ENCODE results near the gene POU2F2.
A peak's percentile ranks its signal among the peaks of the same experiment; 100 is the strongest.

The POU2F2 gene

GRCh38 chr19:42149447-42150202 is 17.4 kb upstream of the POU2F2 start:
- Mint-ChIP-seq H3K4me3 (no peak overlapping the region), H3K27me3 (no peaks in the 10 kb centered on the region), H3K9me3 (no peaks in the 10 kb centered on the region), H3K4me1 (ENCODE audit: low read depth) (peaks cover 15% of the 10 kb centered on the region), H3K27ac (no peak overlapping the region), H3K36me3 (ENCODE audit: low read depth) (no peaks in the 10 kb centered on the region)

DNA sequence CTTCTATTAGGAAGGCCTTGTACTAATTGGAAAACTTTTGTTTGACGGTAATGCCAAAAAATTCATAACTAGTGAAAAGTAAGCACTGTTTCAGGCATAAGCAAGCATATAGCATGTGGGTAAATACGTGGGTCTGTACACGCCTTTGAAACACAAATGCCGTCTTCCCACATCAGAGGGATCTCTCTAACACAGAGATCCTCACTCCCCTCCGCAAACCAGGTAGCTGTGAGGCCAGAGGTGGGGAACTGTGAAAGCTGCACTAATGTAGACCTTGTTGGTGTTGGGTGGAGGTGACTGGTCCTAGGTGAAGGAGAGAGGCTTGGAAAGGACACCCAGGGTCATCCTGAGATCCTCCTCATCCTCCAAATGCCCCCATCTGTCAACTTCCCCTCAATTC is 16.0 kb upstream of the POU2F2 start:
- Mint-ChIP-seq H3K4me1 (ENCODE audit: low read depth) (peaks cover 9% of the 10 kb centered on the region), H3K36me3 (ENCODE audit: low read depth) (no peaks in the 10 kb centered on the region), H3K9me3 (no peaks in the 10 kb centered on the region), H3K27ac (no peak overlapping the region), H3K27me3 (no peaks in the 10 kb centered on the region), H3K4me3 (no peak overlapping the region)

DNA sequence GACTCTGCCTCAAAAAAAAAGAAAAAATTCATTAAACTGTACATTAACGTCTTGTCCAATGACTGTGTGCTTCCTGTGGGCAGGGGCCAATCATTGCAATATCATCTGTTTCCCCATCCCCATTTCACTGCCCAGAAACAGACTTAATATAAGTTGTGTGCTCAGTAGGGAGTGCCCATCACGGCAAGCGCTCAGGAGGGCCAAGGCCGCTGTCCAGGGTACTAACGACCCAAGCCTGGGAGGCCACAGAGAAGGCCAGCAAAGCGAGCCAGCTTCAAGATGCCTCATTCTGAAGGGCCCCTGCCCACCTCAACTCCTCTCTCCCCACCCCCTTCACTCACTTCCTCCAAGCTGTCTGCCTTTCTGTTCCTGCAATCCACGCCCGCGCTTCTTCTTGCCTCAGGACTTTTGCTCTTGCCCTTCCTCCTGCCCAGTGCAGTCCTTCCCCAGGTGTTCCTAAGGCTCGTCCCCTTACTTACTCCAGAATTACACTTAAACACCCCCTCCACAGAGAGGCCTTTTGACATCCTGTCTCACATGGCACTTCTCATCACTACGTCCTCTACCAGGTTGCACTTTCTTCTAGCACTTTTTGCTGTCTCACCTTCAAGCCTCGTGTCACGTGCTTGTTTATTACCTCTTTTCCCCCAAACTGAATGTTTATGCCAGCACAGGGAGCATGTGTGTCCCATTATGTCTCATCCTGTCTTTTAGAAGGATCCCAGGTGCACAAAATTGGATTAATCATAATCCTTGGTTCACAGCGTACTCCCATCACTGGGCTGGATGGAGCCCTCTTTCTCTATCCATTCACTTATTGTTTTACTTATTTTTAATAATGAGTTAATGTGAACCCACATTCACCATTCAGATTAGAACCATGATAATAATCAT is 11.3 kb upstream of the POU2F2 start:
- Mint-ChIP-seq H3K9me3 (no peaks in the 10 kb centered on the region), H3K27me3 (no peaks in the 10 kb centered on the region), H3K36me3 (ENCODE audit: low read depth) (peaks cover 3% of the 10 kb centered on the region), H3K4me1 (ENCODE audit: low read depth) (peaks cover 6% of the 10 kb centered on the region), H3K27ac (no peak overlapping the region), H3K4me3 (no peak overlapping the region)

GRCh38 chr19:42140125-42140754 is 8.0 kb upstream of the POU2F2 start:
- Mint-ChIP-seq H3K4me1 (ENCODE audit: low read depth) (no peaks in the 10 kb centered on the region), H3K36me3 (ENCODE audit: low read depth) (peaks cover 12% of the 10 kb centered on the region), H3K4me3 (no peak overlapping the region), H3K9me3 (no peaks in the 10 kb centered on the region), H3K27me3 (no peaks in the 10 kb centered on the region), H3K27ac (no peak overlapping the region)

DNA sequence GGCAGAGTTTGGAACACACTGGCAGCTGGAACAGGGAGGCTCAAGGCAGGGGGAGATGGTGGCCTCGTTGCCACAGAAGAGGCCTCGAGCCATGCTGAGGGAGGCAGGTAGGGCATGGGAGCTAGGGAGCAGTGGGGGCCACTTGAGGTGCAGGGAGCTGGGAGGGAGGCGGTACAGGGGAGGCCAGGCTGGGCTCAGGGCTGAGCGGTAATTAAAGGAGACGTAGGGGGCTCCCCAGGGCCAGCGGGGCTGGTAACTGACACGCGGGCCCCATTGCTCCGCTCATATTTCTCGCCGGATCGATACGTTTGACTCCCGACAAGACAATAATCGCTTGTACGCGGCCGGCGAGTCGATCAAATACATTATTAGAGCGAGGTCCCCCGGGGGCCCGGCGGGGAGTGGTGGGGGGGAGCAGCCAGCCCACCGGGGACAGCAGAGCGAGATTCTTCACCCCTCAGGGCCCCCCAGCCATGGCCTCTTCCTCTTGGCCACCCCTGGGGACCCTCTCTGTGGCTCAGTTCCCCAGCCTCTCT is 2.4 kb upstream of the POU2F2 start:
- Mint-ChIP-seq H3K36me3 (ENCODE audit: low read depth) (peaks cover 12% of the 10 kb centered on the region), H3K9me3 (no peaks in the 10 kb centered on the region), H3K27ac (no peak overlapping the region), H3K4me1 (ENCODE audit: low read depth) (peaks cover 37% of the 10 kb centered on the region), H3K27me3 (no peaks in the 10 kb centered on the region), H3K4me3 (no peak overlapping the region)

DNA sequence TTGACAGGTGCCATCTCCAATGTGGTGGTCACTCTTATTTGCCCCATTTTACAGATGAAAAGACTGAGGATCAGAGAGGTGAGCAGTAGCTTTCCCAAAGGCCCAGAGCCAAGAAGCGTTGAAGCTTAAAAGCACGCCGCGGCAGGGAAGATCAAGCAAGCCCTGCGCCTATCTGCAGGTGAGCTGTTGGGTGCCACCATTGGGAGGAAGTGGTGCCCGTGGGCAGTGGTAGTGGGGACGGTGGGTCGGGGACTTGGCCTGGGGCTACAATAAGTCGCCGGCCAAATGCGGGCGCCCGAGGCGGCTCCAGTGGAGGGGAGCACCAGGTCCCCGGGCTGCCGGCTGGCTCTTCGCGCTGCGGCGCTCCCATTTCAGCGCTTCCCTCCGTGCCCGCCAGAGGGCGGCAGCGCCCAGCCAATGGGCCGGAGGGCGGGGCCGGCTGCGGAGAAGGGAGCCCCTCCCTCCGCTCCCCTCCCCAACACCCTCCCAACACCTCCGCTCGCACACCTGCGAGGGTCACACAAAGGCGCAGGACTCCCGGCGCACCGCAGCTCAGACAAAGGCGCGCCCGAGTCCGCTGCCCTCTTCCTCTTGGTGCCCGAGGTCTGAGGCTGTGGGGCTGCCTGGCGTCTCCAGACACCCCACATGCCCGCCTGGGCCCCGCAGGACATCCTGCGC is 744 bp upstream of the POU2F2 start:
- peak overlapping the region; percentile 86 for H3K27ac Mint-ChIP-seq
- peaks cover 52% of the 10 kb centered on the region for H3K4me1 Mint-ChIP-seq (ENCODE audit: low read depth)
- peaks cover 3% of the 10 kb centered on the region for H3K36me3 Mint-ChIP-seq (ENCODE audit: low read depth)
- no peaks in the 10 kb centered on the region for H3K27me3 Mint-ChIP-seq
- peak overlapping the region; percentile 88 for H3K4me3 Mint-ChIP-seq
- H3K9me3 Mint-ChIP-seq, result no peaks in the 10 kb centered on the region

GRCh38 chr19:42131149-42132029 is 857 bp downstream of the POU2F2 start:
- Mint-ChIP-seq H3K27ac (peak overlapping the region; percentile 86), H3K4me1 (ENCODE audit: low read depth) (peaks cover 68% of the 10 kb centered on the region), H3K4me3 (peak overlapping the region; percentile 88), H3K27me3 (no peaks in the 10 kb centered on the region), H3K36me3 (ENCODE audit: low read depth) (no peaks in the 10 kb centered on the region), H3K9me3 (no peaks in the 10 kb centered on the region)

DNA sequence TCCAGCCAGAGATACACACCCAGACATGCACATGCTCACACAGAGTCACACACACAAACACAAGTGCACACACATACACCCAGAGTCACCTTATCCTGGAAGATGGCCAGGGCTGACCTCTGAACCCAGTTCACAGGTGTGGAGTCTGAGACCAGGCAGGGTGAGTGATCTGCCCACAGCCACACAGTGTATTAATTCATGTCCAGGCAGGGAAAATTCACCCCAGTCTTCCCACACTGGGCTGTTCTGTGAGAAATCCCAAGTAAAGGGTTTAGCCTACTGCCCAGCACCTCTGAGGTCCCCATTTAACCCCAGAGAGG is 2.0 kb downstream of the POU2F2 start:
- Mint-ChIP-seq H3K27me3 (no peaks in the 10 kb centered on the region), H3K4me1 (ENCODE audit: low read depth) (peaks cover 80% of the 10 kb centered on the region), H3K27ac (peak overlapping the region; percentile 81), H3K36me3 (ENCODE audit: low read depth) (peaks cover 4% of the 10 kb centered on the region), H3K4me3 (peak overlapping the region; percentile 77), H3K9me3 (no peaks in the 10 kb centered on the region)

DNA sequence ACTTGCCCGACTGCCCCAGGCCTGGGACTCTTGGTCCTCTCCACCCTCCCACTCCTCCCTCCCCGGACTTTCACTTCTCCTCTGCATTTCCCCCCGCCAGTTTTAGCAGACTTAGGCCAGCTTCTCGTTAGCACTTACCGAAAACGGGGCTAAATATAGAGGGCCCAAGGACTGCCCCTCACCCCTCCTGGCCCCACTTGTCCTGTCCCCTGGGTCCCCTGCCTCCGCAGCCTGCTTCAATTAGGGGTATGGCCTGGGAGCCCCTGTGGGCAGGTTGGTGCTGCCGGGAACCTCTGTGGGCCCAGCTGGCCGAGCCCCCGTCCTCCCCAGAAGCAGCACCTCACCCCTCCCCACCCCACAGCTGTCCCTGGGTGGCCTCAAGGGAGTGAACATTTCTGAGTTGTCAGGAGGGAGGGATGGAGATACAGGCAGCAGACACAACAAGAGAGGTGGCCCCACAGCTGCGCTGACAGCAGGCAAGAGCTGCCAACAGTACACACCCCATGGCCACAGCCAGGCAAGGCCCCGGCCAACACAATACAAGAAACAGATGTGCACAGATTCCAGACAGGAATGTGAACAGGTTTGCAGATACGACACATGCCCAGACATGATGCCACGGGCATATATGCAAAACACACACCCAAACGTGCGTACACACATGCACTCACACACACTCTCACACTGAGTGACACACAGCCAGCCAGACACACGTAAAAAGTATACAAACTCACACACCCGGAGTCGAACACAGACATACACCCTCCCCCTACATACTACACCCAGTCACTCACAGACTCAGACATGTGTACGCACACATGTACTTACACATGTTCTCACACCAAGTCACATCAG is 2.6 kb downstream of the POU2F2 start:
- Mint-ChIP-seq H3K27me3 (no peaks in the 10 kb centered on the region), H3K36me3 (ENCODE audit: low read depth) (peaks cover 9% of the 10 kb centered on the region), H3K27ac (peak overlapping the region; percentile 84), H3K4me3 (peak overlapping the region; percentile 77), H3K4me1 (ENCODE audit: low read depth) (peaks cover 86% of the 10 kb centered on the region), H3K9me3 (no peaks in the 10 kb centered on the region)

DNA sequence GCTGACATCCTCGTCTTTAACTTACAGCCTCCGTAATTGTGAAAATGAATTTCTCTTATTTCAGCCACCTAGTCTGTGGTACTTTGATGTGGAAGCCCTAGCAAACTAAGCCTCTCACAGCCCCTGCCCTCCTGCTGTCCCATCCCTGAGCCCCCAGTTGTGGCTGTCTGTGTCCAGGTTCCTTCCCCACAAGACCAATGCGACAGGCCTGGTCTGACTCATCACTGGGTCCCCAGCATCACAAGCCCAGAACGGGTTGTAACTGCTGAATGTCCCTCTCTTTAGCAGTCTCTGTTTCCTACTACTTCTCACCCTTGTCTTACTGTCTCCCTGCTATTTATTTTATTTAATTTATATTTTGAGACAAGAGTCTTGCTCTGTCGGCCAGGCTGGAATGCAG is 5.7 kb downstream of the POU2F2 start:
- Mint-ChIP-seq H3K9me3 (no peaks in the 10 kb centered on the region), H3K27me3 (no peaks in the 10 kb centered on the region), H3K4me1 (ENCODE audit: low read depth) (peaks cover 93% of the 10 kb centered on the region), H3K27ac (peak overlapping the region; percentile 69), H3K4me3 (peak overlapping the region; percentile 28), H3K36me3 (ENCODE audit: low read depth) (peaks cover 23% of the 10 kb centered on the region)

- Mint-ChIP-seq H3K4me1 (ENCODE audit: low read depth) (peaks cover 94% of the 10 kb centered on the region), H3K9me3 (no peaks in the 10 kb centered on the region), H3K4me3 (no peak overlapping the region), H3K36me3 (ENCODE audit: low read depth) (peaks cover 29% of the 10 kb centered on the region), H3K27me3 (no peaks in the 10 kb centered on the region), H3K27ac (peak overlapping the region; percentile 56)
Measured at GRCh38 chr19:42125536-42125935, 6.7 kb downstream of the POU2F2 start.

DNA sequence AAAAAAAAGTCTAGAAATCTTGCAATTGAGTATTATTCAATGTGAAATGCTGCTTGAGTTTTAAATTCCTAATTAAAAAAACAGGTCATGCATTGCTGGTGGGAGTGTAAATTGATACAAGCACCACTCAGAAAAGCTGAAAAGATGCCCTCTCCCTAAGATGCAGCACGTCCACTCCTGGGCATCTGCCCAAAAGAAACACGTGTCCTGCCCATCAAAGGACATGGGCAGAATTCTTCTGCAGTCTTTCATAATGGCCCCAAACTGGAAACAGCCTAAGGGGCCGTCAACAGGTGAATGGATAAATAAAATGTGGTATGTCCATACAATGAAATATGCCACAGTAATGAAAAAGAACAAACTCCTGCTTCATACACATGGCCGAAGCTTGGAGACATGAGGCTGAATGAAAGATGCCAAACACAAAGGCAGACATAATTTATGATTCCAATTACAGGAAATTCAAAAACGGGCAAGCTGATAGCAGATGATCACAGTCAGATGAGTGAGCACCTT is 7.8 kb downstream of the POU2F2 start:
- Mint-ChIP-seq H3K27ac (peak overlapping the region; percentile 23), H3K4me1 (ENCODE audit: low read depth) (peaks cover 92% of the 10 kb centered on the region), H3K9me3 (no peaks in the 10 kb centered on the region), H3K4me3 (no peak overlapping the region), H3K27me3 (no peaks in the 10 kb centered on the region), H3K36me3 (ENCODE audit: low read depth) (peaks cover 31% of the 10 kb centered on the region)

GRCh38 chr19:42123765-42124164 is 8.5 kb downstream of the POU2F2 start:
- H3K36me3 Mint-ChIP-seq (ENCODE audit: low read depth), result peaks cover 37% of the 10 kb centered on the region
- H3K9me3 Mint-ChIP-seq, result no peaks in the 10 kb centered on the region
- H3K27me3 Mint-ChIP-seq, result no peaks in the 10 kb centered on the region
- H3K4me1 Mint-ChIP-seq (ENCODE audit: low read depth), result peaks cover 91% of the 10 kb centered on the region
- peak overlapping the region; percentile 98 for H3K27ac Mint-ChIP-seq
- peak overlapping the region; percentile 86 for H3K4me3 Mint-ChIP-seq
